Panc1 (cell line): ENCODE results near the gene PPP1R9A. TPM values are rescaled to one million over a fixed set of nuclear protein-coding genes. Genes with fewer than 3 reads are reported as not detected.

Source experiments
- ATAC-seq: fragments of 200-7000 bp; cut with Tn5 transposase; 2 replicates; pipeline ENCODE4 v1.9.1; 2020; ENCODE audit warnings: mild to moderate bottlenecking, moderate library complexity
- BruUV-seq: library from RNA; stranded (reverse); fragments of 400-500 nt; replicated peaks from 2 replicates; lab custom pipeline; 2021; lab: Mats Ljungman, UMichigan
- CTCF ChIA-PET: fragments of 300-600 bp; sonication (Branson Sonifier 250); formaldehyde crosslinking; loops from one replicate; lab custom pipeline; 2022; ENCODE audit warnings: antibody characterized with exemption; lab: Charles Lee
- POLR2A ChIA-PET: fragments of 300-600 bp; sonication (Branson Sonifier 250); formaldehyde crosslinking; loops from one replicate; lab custom pipeline; 2022; ENCODE audit warnings: antibody characterized with exemption; lab: Charles Lee
- DNase-seq: peaks from one replicate; pipeline ENCODE4 v3.0.0-alpha.2; 2010; ENCODE audit warnings: low read depth, low spot score
- H3K27ac ChIP-seq: 2 replicates; pipeline ENCODE4 v1.5.1; 2011; ENCODE audit warnings: mild to moderate bottlenecking, low read length, inconsistent platforms
- H3K27me3 ChIP-seq: fragments of 200-500 bp; sonication (Bioruptor generic); 2 replicates; pipeline ENCODE4 v1.6.0; 2014; ENCODE audit warnings: low read length, inconsistent platforms; ENCODE audit not compliant: control insufficient read depth, insufficient read depth
- H3K36me3 ChIP-seq: fragments of 200-500 bp; sonication (Bioruptor generic); 2 replicates; pipeline ENCODE4 v1.5.1; 2014; ENCODE audit warnings: inconsistent platforms, mild to moderate bottlenecking, low read length, moderate library complexity; ENCODE audit not compliant: control insufficient read depth, insufficient read depth
- H3K4me1 ChIP-seq: 2 replicates; pipeline ENCODE4 v1.5.1; 2011; ENCODE audit warnings: inconsistent platforms, mild to moderate bottlenecking, low read length, moderate library complexity; ENCODE audit not compliant: control insufficient read depth, insufficient read depth
- H3K4me3 ChIP-seq, 2 experiments: 2 replicates each; pipeline ENCODE4 v1.5.1; 2011 to 2012; ENCODE audit warnings: low read depth in 2 of 2, low read length in 2 of 2, mild to moderate bottlenecking in 2 of 2, inconsistent platforms in 1 of 2, moderate library complexity in 1 of 2
- H3K9me3 ChIP-seq: fragments of 200-500 bp; sonication (Bioruptor generic); 2 replicates; pipeline ENCODE4 v1.5.1; 2014; ENCODE audit warnings: low read depth, mild to moderate bottlenecking, inconsistent platforms, low read length, moderate library complexity; ENCODE audit not compliant: control insufficient read depth, insufficient read depth
- POLR2AphosphoS5 ChIP-seq: IDR thresholded peaks from 2 replicates; pipeline ENCODE4 v1.6.1; 2012; ENCODE audit warnings: mild to moderate bottlenecking, low read depth, low read length, moderate library complexity
- SIN3A ChIP-seq: IDR thresholded peaks from 2 replicates; pipeline ENCODE4 v1.6.1; 2012; ENCODE audit warnings: low read depth, mild to moderate bottlenecking, low read length, moderate library complexity, borderline replicate concordance; ENCODE audit not compliant: insufficient read depth
- TCF7L2 ChIP-seq: IDR thresholded peaks from 2 replicates; pipeline ENCODE4 v1.6.1; 2011; ENCODE audit warnings: mild to moderate bottlenecking, low read depth, low read length, inconsistent platforms
- in situ Hi-C: cut with HindIII; loops from 2 replicates; pipeline ENCODE4 v1.10.0; 2016; ENCODE audit warnings: low sequenced_read_pairs, low pct_unique_long_range_greater_than_20kb
- intact Hi-C: fragments of 100-400 bp; cut with micrococcal nuclease; formaldehyde crosslinking; loops from one replicate; pipeline ENCODE4 v1.10.0; 2022; ENCODE audit not compliant: unreplicated experiment
- total RNA-seq: library from RNA; stranded (reverse); gene quantifications from one replicate; pipeline ENCODE4 v1.2.1, GENCODE V29; 2021; ENCODE audit not compliant: unreplicated experiment
- TF ChIP-seq, protein P1 (sequence below), 2 experiments: IDR thresholded peaks; 2 replicates each; pipeline ENCODE4 v1.6.1; 2011 to 2012; ENCODE audit warnings: low read depth in 2 of 2, control low read depth in 1 of 2, low read length in 1 of 2, mild to moderate bottlenecking in 1 of 2, moderate library complexity in 1 of 2; ENCODE audit not compliant: insufficient read depth in 1 of 2
- TF ChIP-seq, protein P2 (sequence below): fragments of 450-650 bp; IDR thresholded peaks from 2 replicates; pipeline ENCODE4 v1.5.1; 2017; ENCODE audit warnings: mild to moderate bottlenecking

The PPP1R9A gene
- total RNA-seq, 1 experiment from 2014 or later: 5.0 TPM

DNA sequence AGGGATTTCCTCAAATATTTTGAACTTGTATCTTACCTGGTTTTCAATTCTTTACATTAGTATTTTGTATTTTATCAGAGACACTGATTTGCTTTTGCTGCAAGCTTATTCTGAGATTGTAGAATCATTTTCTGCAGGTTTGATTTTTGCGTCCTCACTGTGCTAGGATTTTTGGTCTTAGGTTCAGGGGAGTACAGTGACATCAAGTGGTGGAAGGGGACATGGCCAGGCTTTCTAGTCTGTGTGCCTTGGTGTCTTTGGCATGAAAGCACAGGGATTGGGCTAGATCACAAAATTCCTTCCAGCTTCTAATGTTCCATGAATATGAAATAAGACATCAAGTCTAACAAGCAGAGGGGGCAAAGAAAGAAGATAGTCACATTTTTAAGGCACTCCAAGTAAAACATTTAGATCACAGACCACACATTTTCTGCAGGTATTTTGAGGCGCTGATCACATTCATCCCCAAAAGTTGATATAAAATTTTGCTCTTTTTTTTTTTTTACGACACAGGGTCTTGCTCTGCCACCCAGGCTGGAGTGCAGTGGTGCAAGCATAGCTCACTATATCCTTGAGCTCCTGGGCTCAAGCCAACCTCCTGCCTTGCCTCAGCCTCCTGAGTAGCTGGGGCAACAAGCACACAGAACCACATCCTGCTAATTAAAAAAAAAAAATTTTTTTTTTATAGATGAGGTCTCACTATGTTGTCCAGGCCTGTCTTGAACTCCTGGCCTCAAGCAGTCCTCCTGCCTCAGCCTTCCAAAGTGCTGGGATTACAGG is 292.6 kb downstream of the PPP1R9A start:
- no peaks in the 10 kb centered on the region for H3K36me3 ChIP-seq
- DNase-seq (peak; percentile 52), ATAC-seq (no peak)
- BruUV-seq: no TSS peak
- H3K27me3 ChIP-seq: no peaks in the 10 kb centered on the region
- in situ Hi-C loops (no loop called here), intact Hi-C loops (loop anchor here (5.0 kb wide), 1 partner anchor 748 kb away; no protein-coding TSS in a partner anchor)
- CTCF ChIA-PET: interaction anchor here (0.7 to 1.2 kb wide), 3 partner anchors 336 to 751 kb away, joined by 3 to 5 read pairs (median 4); no protein-coding TSS in a partner anchor
- H3K9me3 ChIP-seq: no peaks in the 10 kb centered on the region
- TF ChIP-seq, protein P1, sequence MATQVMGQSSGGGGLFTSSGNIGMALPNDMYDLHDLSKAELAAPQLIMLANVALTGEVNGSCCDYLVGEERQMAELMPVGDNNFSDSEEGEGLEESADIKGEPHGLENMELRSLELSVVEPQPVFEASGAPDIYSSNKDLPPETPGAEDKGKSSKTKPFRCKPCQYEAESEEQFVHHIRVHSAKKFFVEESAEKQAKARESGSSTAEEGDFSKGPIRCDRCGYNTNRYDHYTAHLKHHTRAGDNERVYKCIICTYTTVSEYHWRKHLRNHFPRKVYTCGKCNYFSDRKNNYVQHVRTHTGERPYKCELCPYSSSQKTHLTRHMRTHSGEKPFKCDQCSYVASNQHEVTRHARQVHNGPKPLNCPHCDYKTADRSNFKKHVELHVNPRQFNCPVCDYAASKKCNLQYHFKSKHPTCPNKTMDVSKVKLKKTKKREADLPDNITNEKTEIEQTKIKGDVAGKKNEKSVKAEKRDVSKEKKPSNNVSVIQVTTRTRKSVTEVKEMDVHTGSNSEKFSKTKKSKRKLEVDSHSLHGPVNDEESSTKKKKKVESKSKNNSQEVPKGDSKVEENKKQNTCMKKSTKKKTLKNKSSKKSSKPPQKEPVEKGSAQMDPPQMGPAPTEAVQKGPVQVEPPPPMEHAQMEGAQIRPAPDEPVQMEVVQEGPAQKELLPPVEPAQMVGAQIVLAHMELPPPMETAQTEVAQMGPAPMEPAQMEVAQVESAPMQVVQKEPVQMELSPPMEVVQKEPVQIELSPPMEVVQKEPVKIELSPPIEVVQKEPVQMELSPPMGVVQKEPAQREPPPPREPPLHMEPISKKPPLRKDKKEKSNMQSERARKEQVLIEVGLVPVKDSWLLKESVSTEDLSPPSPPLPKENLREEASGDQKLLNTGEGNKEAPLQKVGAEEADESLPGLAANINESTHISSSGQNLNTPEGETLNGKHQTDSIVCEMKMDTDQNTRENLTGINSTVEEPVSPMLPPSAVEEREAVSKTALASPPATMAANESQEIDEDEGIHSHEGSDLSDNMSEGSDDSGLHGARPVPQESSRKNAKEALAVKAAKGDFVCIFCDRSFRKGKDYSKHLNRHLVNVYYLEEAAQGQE (IDR thresholded peaks at IDR 0.05; ENCODE audit: insufficient read depth in 1 of 2, low read depth in 2 of 2, low read length in 1 of 2): no peak
- TF ChIP-seq, protein P2, sequence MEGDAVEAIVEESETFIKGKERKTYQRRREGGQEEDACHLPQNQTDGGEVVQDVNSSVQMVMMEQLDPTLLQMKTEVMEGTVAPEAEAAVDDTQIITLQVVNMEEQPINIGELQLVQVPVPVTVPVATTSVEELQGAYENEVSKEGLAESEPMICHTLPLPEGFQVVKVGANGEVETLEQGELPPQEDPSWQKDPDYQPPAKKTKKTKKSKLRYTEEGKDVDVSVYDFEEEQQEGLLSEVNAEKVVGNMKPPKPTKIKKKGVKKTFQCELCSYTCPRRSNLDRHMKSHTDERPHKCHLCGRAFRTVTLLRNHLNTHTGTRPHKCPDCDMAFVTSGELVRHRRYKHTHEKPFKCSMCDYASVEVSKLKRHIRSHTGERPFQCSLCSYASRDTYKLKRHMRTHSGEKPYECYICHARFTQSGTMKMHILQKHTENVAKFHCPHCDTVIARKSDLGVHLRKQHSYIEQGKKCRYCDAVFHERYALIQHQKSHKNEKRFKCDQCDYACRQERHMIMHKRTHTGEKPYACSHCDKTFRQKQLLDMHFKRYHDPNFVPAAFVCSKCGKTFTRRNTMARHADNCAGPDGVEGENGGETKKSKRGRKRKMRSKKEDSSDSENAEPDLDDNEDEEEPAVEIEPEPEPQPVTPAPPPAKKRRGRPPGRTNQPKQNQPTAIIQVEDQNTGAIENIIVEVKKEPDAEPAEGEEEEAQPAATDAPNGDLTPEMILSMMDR: peak; percentile 78
- H3K4me1 ChIP-seq: no peaks in the 10 kb centered on the region
- no peak overlapping the region for H3K4me3 ChIP-seq
- POLR2A ChIA-PET: interaction anchor here (0.6 to 0.7 kb wide), 2 partner anchors 266 to 441 kb away, joined by 3 to 5 read pairs; no protein-coding TSS in a partner anchor
- H3K27ac ChIP-seq: no peak overlapping the region

DNA sequence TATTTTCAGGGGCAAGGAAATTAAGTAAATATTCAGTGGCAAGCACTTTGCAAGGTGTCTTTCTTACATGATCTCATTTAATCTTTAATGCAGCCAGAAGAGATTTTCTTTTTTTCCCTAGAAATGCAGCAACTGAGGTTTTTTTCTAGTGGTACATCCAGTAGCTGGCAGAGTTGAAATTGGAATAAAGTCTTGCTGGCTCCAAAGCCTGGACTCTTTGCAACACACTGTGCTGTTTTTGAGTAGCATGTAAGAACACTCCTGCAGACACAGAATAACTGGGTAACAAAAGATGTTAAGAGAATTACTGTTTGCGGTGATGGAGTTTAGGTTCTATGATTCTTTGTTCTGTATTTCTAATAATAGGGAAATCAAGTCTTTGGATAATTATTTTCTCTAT is 293.3 kb downstream of the PPP1R9A start:
- no TSS peak for BruUV-seq
- intact Hi-C loops (no loop called here), in situ Hi-C loops (no loop called here)
- Histone ChIP-seq H3K4me3 (no peak overlapping the region), H3K4me1 (no peaks in the 10 kb centered on the region), H3K36me3 (no peaks in the 10 kb centered on the region), H3K9me3 (no peaks in the 10 kb centered on the region), H3K27ac (no peak overlapping the region), H3K27me3 (no peaks in the 10 kb centered on the region)
- CTCF ChIA-PET: no interaction called here
- POLR2A ChIA-PET: no interaction called here
- DNase-seq: no peak
- no peak for ATAC-seq
- TF ChIP-seq SIN3A: no peak
- TF ChIP-seq TCF7L2: no peak
- TF ChIP-seq, protein P2: no peak
- TF ChIP-seq POLR2AphosphoS5: no peak
- TF ChIP-seq, protein P1 (IDR thresholded peaks at IDR 0.05; ENCODE audit: insufficient read depth in 1 of 2, low read depth in 2 of 2, low read length in 1 of 2): no peak
